Measurements from ENCODE around the gene PTOV1.

- TF ChIP-seq, protein P1, sequence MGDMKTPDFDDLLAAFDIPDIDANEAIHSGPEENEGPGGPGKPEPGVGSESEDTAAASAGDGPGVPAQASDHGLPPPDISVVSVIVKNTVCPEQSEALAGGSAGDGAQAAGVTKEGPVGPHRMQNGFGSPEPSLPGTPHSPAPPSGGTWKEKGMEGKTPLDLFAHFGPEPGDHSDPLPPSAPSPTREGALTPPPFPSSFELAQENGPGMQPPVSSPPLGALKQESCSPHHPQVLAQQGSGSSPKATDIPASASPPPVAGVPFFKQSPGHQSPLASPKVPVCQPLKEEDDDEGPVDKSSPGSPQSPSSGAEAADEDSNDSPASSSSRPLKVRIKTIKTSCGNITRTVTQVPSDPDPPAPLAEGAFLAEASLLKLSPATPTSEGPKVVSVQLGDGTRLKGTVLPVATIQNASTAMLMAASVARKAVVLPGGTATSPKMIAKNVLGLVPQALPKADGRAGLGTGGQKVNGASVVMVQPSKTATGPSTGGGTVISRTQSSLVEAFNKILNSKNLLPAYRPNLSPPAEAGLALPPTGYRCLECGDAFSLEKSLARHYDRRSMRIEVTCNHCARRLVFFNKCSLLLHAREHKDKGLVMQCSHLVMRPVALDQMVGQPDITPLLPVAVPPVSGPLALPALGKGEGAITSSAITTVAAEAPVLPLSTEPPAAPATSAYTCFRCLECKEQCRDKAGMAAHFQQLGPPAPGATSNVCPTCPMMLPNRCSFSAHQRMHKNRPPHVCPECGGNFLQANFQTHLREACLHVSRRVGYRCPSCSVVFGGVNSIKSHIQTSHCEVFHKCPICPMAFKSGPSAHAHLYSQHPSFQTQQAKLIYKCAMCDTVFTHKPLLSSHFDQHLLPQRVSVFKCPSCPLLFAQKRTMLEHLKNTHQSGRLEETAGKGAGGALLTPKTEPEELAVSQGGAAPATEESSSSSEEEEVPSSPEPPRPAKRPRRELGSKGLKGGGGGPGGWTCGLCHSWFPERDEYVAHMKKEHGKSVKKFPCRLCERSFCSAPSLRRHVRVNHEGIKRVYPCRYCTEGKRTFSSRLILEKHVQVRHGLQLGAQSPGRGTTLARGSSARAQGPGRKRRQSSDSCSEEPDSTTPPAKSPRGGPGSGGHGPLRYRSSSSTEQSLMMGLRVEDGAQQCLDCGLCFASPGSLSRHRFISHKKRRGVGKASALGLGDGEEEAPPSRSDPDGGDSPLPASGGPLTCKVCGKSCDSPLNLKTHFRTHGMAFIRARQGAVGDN (IDR thresholded peaks at IDR 0.05): no peak
- no peak for TF ChIP-seq CHD4 (IDR thresholded peaks at IDR 0.05)
- no peak for TF ChIP-seq NR2C2 (IDR thresholded peaks at IDR 0.05; ENCODE audit: borderline replicate concordance, control insufficient read depth, insufficient read length, low read depth)
- no peak for TF ChIP-seq NRF1 (conservative IDR thresholded peaks at IDR 0.05; ENCODE audit: low read depth, low read length)
- no peak for TF ChIP-seq BMI1 (IDR thresholded peaks at IDR 0.05; ENCODE audit: borderline replicate concordance)
- TF ChIP-seq BRCA1 (IDR thresholded peaks at IDR 0.05; ENCODE audit: low read depth, low read length): no peak
- peak; percentile 55 for TF ChIP-seq POLR2A (IDR thresholded peaks at IDR 0.05; ENCODE audit: low read depth, low read length)
- TF ChIP-seq, protein P2, sequence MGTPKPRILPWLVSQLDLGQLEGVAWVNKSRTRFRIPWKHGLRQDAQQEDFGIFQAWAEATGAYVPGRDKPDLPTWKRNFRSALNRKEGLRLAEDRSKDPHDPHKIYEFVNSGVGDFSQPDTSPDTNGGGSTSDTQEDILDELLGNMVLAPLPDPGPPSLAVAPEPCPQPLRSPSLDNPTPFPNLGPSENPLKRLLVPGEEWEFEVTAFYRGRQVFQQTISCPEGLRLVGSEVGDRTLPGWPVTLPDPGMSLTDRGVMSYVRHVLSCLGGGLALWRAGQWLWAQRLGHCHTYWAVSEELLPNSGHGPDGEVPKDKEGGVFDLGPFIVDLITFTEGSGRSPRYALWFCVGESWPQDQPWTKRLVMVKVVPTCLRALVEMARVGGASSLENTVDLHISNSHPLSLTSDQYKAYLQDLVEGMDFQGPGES (IDR thresholded peaks at IDR 0.05): no peak
These were observed 57.8 kb downstream of the PTOV1 start for GRCh38 chr19:49908480-49909420.

All from GM12878 (cell line).